ENCODE data around the gene MARF1. TPM values are rescaled to one million over a fixed set of nuclear protein-coding genes. Genes with fewer than 3 reads are reported as not detected.
"Not testable (repeated sequence)": the region's sequence is repeated elsewhere in the genome, so short reads cannot be mapped to it uniquely, and the experiment has no call there.

Gene MARF1
- total and polyA plus RNA-seq, 2 experiments from 2014 or later, result 6.6 to 14.1 TPM

- no peaks in the 10 kb centered on the region for H3K27me3 ChIP-seq
- no peak for TF ChIP-seq CTCF (IDR thresholded peaks at IDR 0.05; ENCODE audit: low read depth, low read length)
- no peak overlapping the region for H3K27ac ChIP-seq
- no peak for DNase-seq (ENCODE audit: low read depth in 1 of 2, low spot score in 1 of 2)
- H3K9me3 ChIP-seq (ENCODE audit: low read depth), result no peaks in the 10 kb centered on the region
- no peak overlapping the region for H3K4me3 ChIP-seq
- H3K4me1 ChIP-seq (ENCODE audit: low read depth), result peaks cover 6% of the 10 kb centered on the region
- no peaks in the 10 kb centered on the region for H3K36me3 ChIP-seq
Observed at GRCh38 chr16:15647294-15648014, 4.5 kb upstream of the MARF1 start.

- DNase-seq (ENCODE audit: low read depth in 1 of 2, low spot score in 1 of 2); H3K27me3 ChIP-seq; H3K9me3 ChIP-seq (ENCODE audit: low read depth): not testable (repeated sequence)
Observed at GRCh38 chr16:15646557-15647293, 3.8 kb upstream of the MARF1 start.

GRCh38 chr16:15644962-15645465 is 2.1 kb upstream of the MARF1 start:
- H3K4me3 ChIP-seq; H3K9me3 ChIP-seq (ENCODE audit: low read depth); H3K36me3 ChIP-seq; H3K27me3 ChIP-seq; H3K27ac ChIP-seq; H3K4me1 ChIP-seq (ENCODE audit: low read depth): not testable (repeated sequence)
- peak in 1 of 2 donors; percentile 59 for DNase-seq (ENCODE audit: low read depth in 1 of 2, low spot score in 1 of 2)

More at GRCh38 chr16:15646557-15647293, 3.8 kb upstream of the MARF1 start:
- H3K27ac ChIP-seq; H3K4me1 ChIP-seq (ENCODE audit: low read depth); H3K4me3 ChIP-seq; H3K36me3 ChIP-seq: not testable (repeated sequence)

- peaks cover 6% of the 10 kb centered on the region for H3K4me1 ChIP-seq (ENCODE audit: low read depth)
- H3K36me3 ChIP-seq, result no peaks in the 10 kb centered on the region
- no peak for DNase-seq (ENCODE audit: low read depth in 1 of 2, low spot score in 1 of 2)
- H3K9me3 ChIP-seq (ENCODE audit: low read depth), result no peaks in the 10 kb centered on the region
- no peak for TF ChIP-seq CTCF (IDR thresholded peaks at IDR 0.05; ENCODE audit: low read depth, low read length)
- H3K27ac ChIP-seq, result no peak overlapping the region
- no peaks in the 10 kb centered on the region for H3K27me3 ChIP-seq
- no peak overlapping the region for H3K4me3 ChIP-seq
Observed at GRCh38 chr16:15644267-15644961, 1.5 kb upstream of the MARF1 start.

GRCh38 chr16:15643946-15644250 is 944 bp upstream of the MARF1 start:
- Histone ChIP-seq H3K27ac (peak overlapping the region; percentile 94), H3K4me1 (ENCODE audit: low read depth) (peaks cover 6% of the 10 kb centered on the region), H3K36me3 (no peaks in the 10 kb centered on the region), H3K4me3 (peak overlapping the region; percentile 74), H3K9me3 (ENCODE audit: low read depth) (no peaks in the 10 kb centered on the region), H3K27me3 (no peaks in the 10 kb centered on the region)
- DNase-seq (ENCODE audit: low read depth in 1 of 2, low spot score in 1 of 2), result no peak
- TF ChIP-seq CTCF (IDR thresholded peaks at IDR 0.05; ENCODE audit: low read depth, low read length), result no peak

- peak overlapping the region; percentile 74 for H3K4me3 ChIP-seq
- peak; percentile 33 for TF ChIP-seq CTCF (IDR thresholded peaks at IDR 0.05; ENCODE audit: low read depth, low read length)
- peak; percentile 56 to 82 for DNase-seq (ENCODE audit: low read depth in 1 of 2, low spot score in 1 of 2)
- peak overlapping the region; percentile 94 for H3K27ac ChIP-seq
- H3K27me3 ChIP-seq, result no peaks in the 10 kb centered on the region
- peaks cover 12% of the 10 kb centered on the region for H3K36me3 ChIP-seq
- H3K4me1 ChIP-seq (ENCODE audit: low read depth), result peaks cover 6% of the 10 kb centered on the region
- H3K9me3 ChIP-seq (ENCODE audit: low read depth), result no peaks in the 10 kb centered on the region
Observed at GRCh38 chr16:15642557-15643047, 352 bp downstream of the MARF1 start.

Data from cardiac muscle cell (in vitro differentiated cells and primary cell).